Measurements from ENCODE around the gene RNF213. TPM values are rescaled to one million over a fixed set of nuclear protein-coding genes. Genes with fewer than 3 reads are reported as not detected.

The RNF213 gene
- total and polyA plus RNA-seq, 8 donors, result 21.9 to 94.7 (median 37.8) TPM

- WGBS, 2 donors, result 94 to 96% methylated on average over 14 of the region's 14 CpGs
- no peak overlapping the region for H3K27ac ChIP-seq
- no peak overlapping the region for H3K4me3 ChIP-seq
- no peaks in the 10 kb centered on the region for H3K9me3 ChIP-seq
- DNase-seq, result peak in 2 of 6 donors; percentile 13 to 39
- no peaks in the 10 kb centered on the region for H3K27me3 ChIP-seq
- ATAC-seq, result no peak
- H3K4me1 ChIP-seq, result no peaks in the 10 kb centered on the region
- H3K36me3 ChIP-seq, result peaks cover 0 to 9% (median 0%) of the 10 kb centered on the region in 3 donors
- FAIRE-seq, result no peak
- intact Hi-C loops (cut with DNase I), result no loop called here
- TF ChIP-seq CTCF (IDR thresholded peaks at IDR 0.05), result no peak
Observed at GRCh38 chr17:80228477-80228876, 32.2 kb upstream of the RNF213 start.

GRCh38 chr17:80229011-80229410 is 31.6 kb upstream of the RNF213 start:
- no peak overlapping the region for H3K4me3 ChIP-seq
- no peaks in the 10 kb centered on the region for H3K4me1 ChIP-seq
- ATAC-seq (no peak), DNase-seq (peak in 1 of 6 donors; percentile 0), FAIRE-seq (no peak)
- TF ChIP-seq CTCF (IDR thresholded peaks at IDR 0.05), result no peak
- no peak overlapping the region for H3K27ac ChIP-seq
- intact Hi-C loops (cut with DNase I), result no loop called here
- no peaks in the 10 kb centered on the region for H3K9me3 ChIP-seq
- peaks cover 0 to 9% (median under 1%) of the 10 kb centered on the region in 3 donors for H3K36me3 ChIP-seq
- 85 to 91% methylated on average over 4 of the region's 4 CpGs for whole genome bisulfite sequencing, 2 donors
- H3K27me3 ChIP-seq, result no peaks in the 10 kb centered on the region

- TF ChIP-seq CTCF (IDR thresholded peaks at IDR 0.05), result no peak
Observed at GRCh38 chr17:80232438-80232837, 28.2 kb upstream of the RNF213 start.

GRCh38 chr17:80233202-80233601 is 27.4 kb upstream of the RNF213 start:
- FAIRE-seq (no peak), DNase-seq (no peak), ATAC-seq (no peak)
- WGBS, 2 donors, result 98 to 99% methylated on average over 3 of the region's 3 CpGs
- TF ChIP-seq CTCF (IDR thresholded peaks at IDR 0.05), result no peak
- no peaks in the 10 kb centered on the region for H3K4me1 ChIP-seq
- intact Hi-C loops (cut with DNase I), result no loop called here
- peaks cover 0 to 10% (median 9%) of the 10 kb centered on the region in 3 donors for H3K36me3 ChIP-seq
- no peak overlapping the region for H3K4me3 ChIP-seq
- H3K9me3 ChIP-seq, result no peaks in the 10 kb centered on the region
- H3K27ac ChIP-seq, result no peak overlapping the region
- no peaks in the 10 kb centered on the region for H3K27me3 ChIP-seq

More at GRCh38 chr17:80232438-80232837, 28.2 kb upstream of the RNF213 start:
- no peaks in the 10 kb centered on the region for H3K9me3 ChIP-seq
- FAIRE-seq (no peak), ATAC-seq (no peak), DNase-seq (no peak)
- H3K36me3 ChIP-seq, result peaks cover 0 to 9% (median 8%) of the 10 kb centered on the region in 3 donors
- H3K27me3 ChIP-seq, result no peaks in the 10 kb centered on the region
- intact Hi-C loops (cut with DNase I), result no loop called here
- H3K4me1 ChIP-seq, result no peaks in the 10 kb centered on the region
- no peak overlapping the region for H3K4me3 ChIP-seq
- no peak overlapping the region for H3K27ac ChIP-seq
- WGBS, 2 donors, result 95 to 100% methylated on average over 1 of the region's 1 CpG

GRCh38 chr17:80236911-80237310 is 23.7 kb upstream of the RNF213 start:
- ATAC-seq (no peak), DNase-seq (peak in 1 of 6 donors; percentile 32), FAIRE-seq (no peak)
- Histone ChIP-seq H3K4me1 (no peaks in the 10 kb centered on the region), H3K27me3 (no peaks in the 10 kb centered on the region), H3K27ac (no peak overlapping the region), H3K36me3 (peaks cover 0 to 13% (median 10%) of the 10 kb centered on the region in 3 donors), H3K9me3 (no peaks in the 10 kb centered on the region), H3K4me3 (no peak overlapping the region)
- no peak for TF ChIP-seq CTCF (IDR thresholded peaks at IDR 0.05)
- WGBS, 2 donors, result 87 to 90% methylated on average over 17 of the region's 17 CpGs
- intact Hi-C loops (cut with DNase I), result no loop called here
